Measurements from ENCODE around the gene RDH14. TPM values are rescaled to one million over a fixed set of nuclear protein-coding genes. Genes with fewer than 3 reads are reported as not detected.

RDH14 gene
- total RNA-seq, 4 donors from 2014 or later: 14.9 to 21.3 (median 18.3) TPM

GRCh38 chr2:18527822-18528221 lies 32.6 kb downstream of the RDH14 start:
- no peaks in the 10 kb centered on the region for H3K36me3 ChIP-seq
- DNase-seq: no peak
- H3K4me1 ChIP-seq: no peaks in the 10 kb centered on the region
- no peak overlapping the region for H3K4me3 ChIP-seq
- no peak overlapping the region for H3K27ac ChIP-seq
- no peaks in the 10 kb centered on the region for H3K27me3 ChIP-seq
- H3K9me3 ChIP-seq: no peaks in the 10 kb centered on the region
- no peak for TF ChIP-seq CTCF (IDR thresholded peaks at IDR 0.05)

DNA sequence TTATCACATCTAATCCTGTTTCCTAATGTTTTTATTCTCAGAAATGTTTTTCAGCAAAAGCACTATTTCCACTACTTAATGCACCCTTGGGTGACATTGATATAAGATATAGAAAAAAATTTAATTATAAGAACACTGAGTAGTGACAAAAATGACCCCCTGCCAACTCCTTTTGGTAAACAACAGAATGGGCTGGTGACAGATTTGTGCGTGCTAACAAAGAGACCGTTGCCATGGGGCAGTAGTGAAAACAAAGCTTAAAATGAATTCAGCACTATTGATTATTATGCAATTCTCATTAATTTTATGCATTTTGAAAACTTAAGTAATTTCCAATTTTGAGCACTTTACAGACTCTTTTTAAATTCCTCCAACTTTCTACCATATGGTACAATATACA lies 33.1 kb downstream of the RDH14 start:
- H3K36me3 ChIP-seq: no peaks in the 10 kb centered on the region
- H3K27me3 ChIP-seq: no peaks in the 10 kb centered on the region
- no peak for TF ChIP-seq CTCF (IDR thresholded peaks at IDR 0.05)
- H3K4me1 ChIP-seq: no peaks in the 10 kb centered on the region
- H3K9me3 ChIP-seq: no peaks in the 10 kb centered on the region
- no peak overlapping the region for H3K27ac ChIP-seq
- no peak for DNase-seq
- H3K4me3 ChIP-seq: no peak overlapping the region

- Histone ChIP-seq H3K9me3 (no peaks in the 10 kb centered on the region), H3K27me3 (no peaks in the 10 kb centered on the region), H3K27ac (no peak overlapping the region), H3K4me3 (no peak overlapping the region), H3K36me3 (no peaks in the 10 kb centered on the region), H3K4me1 (no peaks in the 10 kb centered on the region)
- no peak for TF ChIP-seq POLR2A (IDR thresholded peaks at IDR 0.05)
- no peak for TF ChIP-seq CTCF (IDR thresholded peaks at IDR 0.05)
- DNase-seq: no peak
Observed at GRCh38 chr2:18526429-18526828, 34.0 kb downstream of the RDH14 start.

GRCh38 chr2:18525852-18526251 lies 34.6 kb downstream of the RDH14 start:
- Histone ChIP-seq H3K27me3 (no peaks in the 10 kb centered on the region), H3K9me3 (no peaks in the 10 kb centered on the region), H3K27ac (no peak overlapping the region), H3K4me1 (no peaks in the 10 kb centered on the region), H3K36me3 (no peaks in the 10 kb centered on the region), H3K4me3 (no peak overlapping the region)
- no peak for DNase-seq
- no peak for TF ChIP-seq CTCF (IDR thresholded peaks at IDR 0.05)
- no peak for TF ChIP-seq POLR2A (IDR thresholded peaks at IDR 0.05)

DNA sequence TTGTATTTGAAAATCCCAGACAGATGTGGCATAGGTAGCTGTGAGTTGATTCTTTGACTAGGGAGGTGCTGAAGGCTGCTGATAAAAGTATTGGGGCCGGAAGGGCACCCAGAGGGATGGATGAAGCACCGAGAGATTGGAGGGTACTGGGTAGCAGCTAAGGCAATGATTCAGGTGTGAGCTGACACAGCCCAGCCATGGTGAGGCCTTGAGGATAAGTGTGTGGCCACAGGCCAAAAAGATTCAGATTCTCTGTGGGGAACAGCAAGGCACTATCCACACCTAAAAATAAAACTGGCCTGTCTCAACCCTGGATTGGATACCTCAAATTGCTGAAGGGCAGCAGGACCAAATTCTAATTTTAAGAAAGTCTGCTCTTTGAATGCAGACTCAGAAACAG lies 35.2 kb downstream of the RDH14 start:
- TF ChIP-seq CTCF (IDR thresholded peaks at IDR 0.05): no peak
- no peak for TF ChIP-seq POLR2A (IDR thresholded peaks at IDR 0.05)
- H3K4me1 ChIP-seq: no peaks in the 10 kb centered on the region
- no peaks in the 10 kb centered on the region for H3K27me3 ChIP-seq
- H3K4me3 ChIP-seq: no peak overlapping the region
- no peaks in the 10 kb centered on the region for H3K36me3 ChIP-seq
- no peak overlapping the region for H3K27ac ChIP-seq
- no peaks in the 10 kb centered on the region for H3K9me3 ChIP-seq
- no peak for DNase-seq

DNA sequence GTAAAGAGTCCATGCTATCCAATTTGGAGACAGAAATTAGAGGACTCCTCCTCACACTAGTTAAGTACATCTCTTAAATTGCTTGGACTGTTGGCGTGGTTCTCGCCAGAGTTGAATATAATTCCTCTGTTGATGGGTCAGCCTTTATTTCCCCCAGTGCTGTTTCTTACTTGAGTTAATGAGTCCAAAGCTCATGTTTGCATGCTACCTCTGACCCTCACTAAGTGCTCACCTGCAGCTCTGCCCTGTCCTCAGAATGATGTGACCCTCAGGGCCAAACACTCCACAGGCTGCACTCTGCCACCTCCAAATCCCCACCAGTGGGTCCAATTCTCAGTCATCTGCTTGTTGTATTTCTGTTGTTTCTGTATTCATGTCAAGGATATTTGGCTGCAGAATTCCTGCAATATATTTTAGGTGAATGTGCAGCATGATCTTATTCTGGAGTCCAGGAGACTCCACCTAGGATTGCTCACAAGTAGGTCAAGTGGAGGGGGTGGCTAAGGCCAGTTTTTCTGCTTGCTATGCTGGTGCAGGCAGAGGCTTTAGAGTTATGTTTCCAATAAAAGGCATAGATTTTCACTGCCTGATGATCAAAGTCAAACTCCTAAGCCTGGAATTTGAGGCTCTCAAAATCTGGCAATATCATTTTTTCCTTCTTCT lies 37.8 kb downstream of the RDH14 start:
- Histone ChIP-seq H3K4me1 (no peaks in the 10 kb centered on the region), H3K36me3 (no peaks in the 10 kb centered on the region), H3K9me3 (no peaks in the 10 kb centered on the region), H3K27ac (no peak overlapping the region), H3K4me3 (no peak overlapping the region), H3K27me3 (no peaks in the 10 kb centered on the region)
- TF ChIP-seq POLR2A (IDR thresholded peaks at IDR 0.05): no peak
- TF ChIP-seq CTCF (IDR thresholded peaks at IDR 0.05): no peak
- no peak for DNase-seq
